Activated CD8-positive, alpha-beta memory T cell treated with anti-CD3 and anti-CD28 coated beads for 24 hours (primary cell): ENCODE measurements around the gene ARHGAP10.

ENCODE experiments used
- DNase-seq: peaks from one replicate; pipeline ENCODE4 v3.0.0-alpha.2; 2020

The ARHGAP10 gene

GRCh38 chr4:148110169-148110568, 378.3 kb downstream of the ARHGAP10 start:
- DNase-seq, result no peak

GRCh38 chr4:148112231-148112982, 380.5 kb downstream of the ARHGAP10 start:
- DNase-seq, result no peak

- DNase-seq, result no peak
Observed at GRCh38 chr4:148114436-148114835, 382.5 kb downstream of the ARHGAP10 start.

GRCh38 chr4:148116264-148116663, 384.4 kb downstream of the ARHGAP10 start:
- no peak for DNase-seq

- DNase-seq, result no peak
Observed at GRCh38 chr4:148116969-148117368, 385.1 kb downstream of the ARHGAP10 start.

- DNase-seq, result no peak
Observed at GRCh38 chr4:148118179-148118578, 386.3 kb downstream of the ARHGAP10 start.

GRCh38 chr4:148118633-148119032, 386.7 kb downstream of the ARHGAP10 start:
- no peak for DNase-seq

GRCh38 chr4:148120216-148120615, 388.3 kb downstream of the ARHGAP10 start:
- no peak for DNase-seq
